Neutrophil (primary cell): ENCODE data around the gene GPSM1.

Source experiments
- H3K27ac ChIP-seq: fragments of 200-600 bp; sonication (generic); 2 replicates; pipeline ENCODE4 v1.5.1; 2016; ENCODE audit warnings: mild to moderate bottlenecking, moderate library complexity
- H3K27me3 ChIP-seq: fragments of 200-600 bp; sonication (generic); 2 replicates; pipeline ENCODE4 v1.6.0; 2016; ENCODE audit warnings: mild to moderate bottlenecking
- H3K36me3 ChIP-seq: fragments of 200-600 bp; sonication (generic); 2 replicates; pipeline ENCODE4 v1.5.1; 2017
- H3K4me1 ChIP-seq, 2 experiments: fragments of 200-600 bp in 1 of 2; sonication (generic) in 1 of 2; 1 replicate in 1 of 2; 2 replicates in 1 of 2; pipeline versions ENCODE4 v1.5.1 to v1.6.1; 2013 to 2016; ENCODE audit warnings: low read depth in 1 of 2, low read length in 1 of 2, mild to moderate bottlenecking in 1 of 2, moderate library complexity in 1 of 2; ENCODE audit not compliant: control insufficient read depth in 1 of 2, insufficient read depth in 1 of 2
- H3K4me3 ChIP-seq, 2 experiments: fragments of 200-600 bp in 1 of 2; sonication (generic) in 1 of 2; 1 replicate in 1 of 2; 2 replicates in 1 of 2; pipeline ENCODE4 v1.5.1; 2013 to 2016; ENCODE audit warnings: low read depth in 1 of 2, low read length in 1 of 2, mild to moderate bottlenecking in 1 of 2, moderate library complexity in 1 of 2
- H3K9me3 ChIP-seq: fragments of 200-600 bp; sonication (generic); 2 replicates; pipeline ENCODE4 v1.5.1; 2016
- CTCF ChIP-seq: fragments of 200-600 bp; sonication (generic); IDR thresholded peaks from 2 replicates; pipeline ENCODE4 v1.5.1; 2016; ENCODE audit warnings: antibody characterized with exemption

GPSM1 gene

GRCh38 chr9:136371533-136371880 lies 44.2 kb downstream of the GPSM1 start:
- peaks cover 19% of the 10 kb centered on the region for H3K36me3 ChIP-seq
- peaks cover 24 to 25% of the 10 kb centered on the region in 2 experiments for H3K4me1 ChIP-seq
- H3K27me3 ChIP-seq = no peaks in the 10 kb centered on the region
- H3K9me3 ChIP-seq = no peaks in the 10 kb centered on the region
- H3K4me3 ChIP-seq = no peak overlapping the region
- H3K27ac ChIP-seq = peak overlapping the region; percentile 73
- no peak for TF ChIP-seq CTCF

GRCh38 chr9:136372006-136372405 lies 44.7 kb downstream of the GPSM1 start:
- Histone ChIP-seq H3K4me3 (peak overlapping the region; percentile 51 to 63), H3K4me1 (peaks cover 24 to 27% of the 10 kb centered on the region in 2 experiments), H3K27ac (peak overlapping the region; percentile 73), H3K9me3 (no peaks in the 10 kb centered on the region), H3K36me3 (peaks cover 19% of the 10 kb centered on the region), H3K27me3 (no peaks in the 10 kb centered on the region)
- no peak for TF ChIP-seq CTCF

- Histone ChIP-seq H3K27ac (peak overlapping the region; percentile 73), H3K36me3 (peaks cover 20% of the 10 kb centered on the region), H3K9me3 (no peaks in the 10 kb centered on the region), H3K4me1 (peaks cover 29 to 33% of the 10 kb centered on the region in 2 experiments), H3K4me3 (peak overlapping the region; percentile 51 to 63), H3K27me3 (no peaks in the 10 kb centered on the region)
- no peak for TF ChIP-seq CTCF
Observed at GRCh38 chr9:136372561-136373299, 45.4 kb downstream of the GPSM1 start.

GRCh38 chr9:136373300-136374182 lies 46.2 kb downstream of the GPSM1 start, which contains the start of gene CARD9:
Gene CARD9, minus strand, starts transcription at chr9:136373669. Its CDS starts 1,591 bp downstream, at chr9:136372078.
- Histone ChIP-seq H3K4me3 (peak within 1 kb of the TSS; percentile 51 to 63), H3K9me3 (no peaks in the 10 kb centered on the region), H3K36me3 (peaks cover 28% of the 10 kb centered on the region), H3K4me1 (peaks cover 29 to 33% of the 10 kb centered on the region in 2 experiments), H3K27ac (peak within 1 kb of the TSS; percentile 73), H3K27me3 (no peaks in the 10 kb centered on the region)
- no peak for TF ChIP-seq CTCF

- Histone ChIP-seq H3K9me3 (no peaks in the 10 kb centered on the region), H3K36me3 (peaks cover 34% of the 10 kb centered on the region)
Observed at GRCh38 chr9:136374183-136374575, 46.8 kb downstream of the GPSM1 start.

More at GRCh38 chr9:136374183-136374575, 46.8 kb downstream of the GPSM1 start:
- peaks cover 29 to 33% of the 10 kb centered on the region in 2 experiments for H3K4me1 ChIP-seq
- no peak overlapping the region for H3K4me3 ChIP-seq
- peak overlapping the region; percentile 73 for H3K27ac ChIP-seq
- no peaks in the 10 kb centered on the region for H3K27me3 ChIP-seq
- no peak for TF ChIP-seq CTCF
